Activated T-helper 1 cell treated with anti-CD3 and anti-CD28 coated beads, Interleukin-12 subunit alpha, Interleukin-12 subunit beta, Interleukin-2, Interleukin-4 antibody, amounts not matched to agents 30 ng/mL and 10 ng/mL and 1 ng/mL, durations not matched to agents 14 hours and 24 hours and 36 hours (primary cell): ENCODE results near the gene MSL1. TPM values are rescaled to one million over a fixed set of nuclear protein-coding genes. Genes with fewer than 3 reads are reported as not detected.

ENCODE experiments used
- DNase-seq: peaks from one replicate; pipeline ENCODE4 v3.0.0; 2021; ENCODE audit warnings: low spot score
- H3K27ac Mint-ChIP-seq: one replicate; pipeline ENCODE4 v1.8.0; 2021; ENCODE audit warnings: mild to moderate bottlenecking, mixed read lengths
- H3K27me3 Mint-ChIP-seq: one replicate; pipeline ENCODE4 v1.8.0; 2022; ENCODE audit warnings: mild to moderate bottlenecking, moderate library complexity, mixed read lengths; ENCODE audit not compliant: insufficient read depth
- H3K36me3 Mint-ChIP-seq: one replicate; pipeline ENCODE4 v1.8.0; 2021; ENCODE audit warnings: low read depth, mixed read lengths
- H3K4me1 Mint-ChIP-seq: one replicate; pipeline ENCODE4 v1.8.0; 2021; ENCODE audit warnings: low read depth, mixed read lengths
- H3K4me3 Mint-ChIP-seq: one replicate; pipeline ENCODE4 v1.8.0; 2021; ENCODE audit warnings: mild to moderate bottlenecking, moderate library complexity, mixed read lengths
- H3K9me3 Mint-ChIP-seq: one replicate; pipeline ENCODE4 v1.8.0; 2021; ENCODE audit warnings: mixed read lengths
- intact Hi-C: fragments of 100-400 bp; cut with micrococcal nuclease; formaldehyde crosslinking; loops from one replicate; pipeline ENCODE4 v1.15.1; 2024
- total RNA-seq: library from RNA; stranded (reverse); gene quantifications from 2 replicates; pipeline ENCODE4 v1.2.3, GENCODE V29; 2022

The MSL1 gene
- total RNA-seq, 1 donor from 2014 or later: 87.6 TPM

- no peaks in the 10 kb centered on the region for H3K9me3 Mint-ChIP-seq
- no peak for DNase-seq
- H3K4me3 Mint-ChIP-seq: no peak overlapping the region
Measured at GRCh38 chr17:40181205-40181604, 59.4 kb downstream of the MSL1 start.

GRCh38 chr17:40182606-40183005 is 60.8 kb downstream of the MSL1 start:
- Mint-ChIP-seq H3K9me3 (no peaks in the 10 kb centered on the region), H3K27ac (no peak overlapping the region), H3K4me1 (no peaks in the 10 kb centered on the region), H3K4me3 (no peak overlapping the region), H3K27me3 (no peaks in the 10 kb centered on the region), H3K36me3 (peaks cover 2% of the 10 kb centered on the region)
- intact Hi-C loops: no loop called here
- DNase-seq: no peak

More at GRCh38 chr17:40181205-40181604, 59.4 kb downstream of the MSL1 start:
- H3K4me1 Mint-ChIP-seq: peaks cover 8% of the 10 kb centered on the region
- no peaks in the 10 kb centered on the region for H3K27me3 Mint-ChIP-seq
- peaks cover 10% of the 10 kb centered on the region for H3K36me3 Mint-ChIP-seq
- H3K27ac Mint-ChIP-seq: no peak overlapping the region
- intact Hi-C loops: no loop called here

Other genes with a start within 250 kb of the MSL1 start
- gene GSDMB, start 203.3 kb upstream of the MSL1 start, total RNA-seq: 23.8 and 27.4 TPM in 2 replicates
- 70.8 and 77.4 TPM in 2 replicates for gene ORMDL3, start 194.4 kb upstream of the MSL1 start, total RNA-seq
- not detected in 2 replicates for gene LRRC3C, start 194.2 kb upstream of the MSL1 start, total RNA-seq
- 0.42 and 0.73 TPM in 2 replicates for gene GSDMA, start 159.0 kb upstream of the MSL1 start, total RNA-seq
- gene PSMD3, start 141.2 kb upstream of the MSL1 start, total RNA-seq: 191 and 201 TPM in 2 replicates
- not detected in 2 replicates for gene CSF3, start 106.5 kb upstream of the MSL1 start, total RNA-seq
- gene MED24, start 67.6 kb upstream of the MSL1 start, total RNA-seq: 113 and 120 TPM in 2 replicates
- gene THRA, start 59.0 kb upstream of the MSL1 start, total RNA-seq: 2.9 and 3.5 TPM in 2 replicates
- 8.7 and 9.6 TPM in 2 replicates for gene NR1D1, start 21.4 kb upstream of the MSL1 start, total RNA-seq
- 117 TPM in 2 replicates for gene CASC3, start 18.6 kb downstream of the MSL1 start, total RNA-seq
- 11.8 and 13.0 TPM in 2 replicates for gene RAPGEFL1, start 55.5 kb downstream of the MSL1 start, total RNA-seq
- 25.8 and 27.6 TPM in 2 replicates for gene WIPF2, start 97.3 kb downstream of the MSL1 start, total RNA-seq
- 130 and 135 TPM in 2 replicates for gene CDC6, start 165.9 kb downstream of the MSL1 start, total RNA-seq
- 19.3 and 19.9 TPM in 2 replicates for gene RARA, start 187.2 kb downstream of the MSL1 start, total RNA-seq
- gene GJD3, start 242.8 kb downstream of the MSL1 start, total RNA-seq: 0.44 and 0.56 TPM in 2 replicates